Lower lobe of right lung (tissue), 2 donors: ENCODE measurements around the gene RIT2. TPM values are rescaled to one million over a fixed set of nuclear protein-coding genes. Genes with fewer than 3 reads are reported as not detected.

ENCODE experiments used
- ATAC-seq, 2 donors: fragments of 200-7000 bp; cut with Tn5 transposase; one replicate each; pipeline ENCODE4 v1.9.1; 2020 to 2022; ENCODE audit warnings: mild to moderate bottlenecking in 2 of 2, moderate library complexity in 2 of 2
- DNase-seq: peaks from one replicate; pipeline ENCODE4 v3.0.0-alpha.2; 2020
- H3K27ac ChIP-seq: fragments of 200-600 bp; one replicate; pipeline ENCODE4 v1.8.0; 2022
- H3K27me3 ChIP-seq: fragments of 200-600 bp; one replicate; pipeline ENCODE4 v1.8.0; 2022; ENCODE audit warnings: low read depth
- H3K36me3 ChIP-seq: fragments of 200-600 bp; one replicate; pipeline ENCODE4 v1.8.0; 2022; ENCODE audit warnings: mild to moderate bottlenecking
- H3K4me1 ChIP-seq: fragments of 200-600 bp; one replicate; pipeline ENCODE4 v1.8.0; 2022
- H3K4me3 ChIP-seq: fragments of 200-600 bp; one replicate; pipeline ENCODE4 v1.8.0; 2022; ENCODE audit warnings: mild to moderate bottlenecking
- H3K9me3 ChIP-seq: fragments of 200-600 bp; one replicate; pipeline ENCODE4 v1.8.0; 2022
- CTCF ChIP-seq: fragments of 200-600 bp; IDR thresholded peaks from one replicate; pipeline ENCODE4 v1.8.0; 2022; ENCODE audit warnings: antibody characterized with exemption, mild to moderate bottlenecking
- intact Hi-C: fragments of 100-400 bp; cut with DNase I; formaldehyde crosslinking; loops from one replicate; pipeline ENCODE4 v1.11.0; 2022
- total RNA-seq: library from RNA; stranded (reverse); fragmentation: NEBNext Ultra II Directional; extraction: Animal tissue kit (Norgen Biotek cat#: 25700); gene quantifications from one replicate; pipeline ENCODE4 v1.2.1, GENCODE V29; 2021
- donor health status: DM: no; HTN: yes; CAD: no; lungs with severe emphysema.

The RIT2 gene
- total RNA-seq, 1 donor from 2014 or later, result not detected

GRCh38 chr18:42925036-42925435 is 190.4 kb downstream of the RIT2 start:
- Histone ChIP-seq H3K36me3 (no peaks in the 10 kb centered on the region), H3K27ac (no peak overlapping the region), H3K4me1 (no peaks in the 10 kb centered on the region), H3K4me3 (no peak overlapping the region), H3K9me3 (no peaks in the 10 kb centered on the region), H3K27me3 (no peaks in the 10 kb centered on the region)
- DNase-seq (no peak), ATAC-seq (no peak)
- intact Hi-C loops, result no loop called here
- TF ChIP-seq CTCF, result no peak

GRCh38 chr18:42922363-42922762 is 193.1 kb downstream of the RIT2 start:
- Histone ChIP-seq H3K27ac (no peak overlapping the region), H3K36me3 (no peaks in the 10 kb centered on the region), H3K27me3 (no peaks in the 10 kb centered on the region), H3K4me3 (no peak overlapping the region), H3K9me3 (no peaks in the 10 kb centered on the region), H3K4me1 (no peaks in the 10 kb centered on the region)
- DNase-seq (no peak), ATAC-seq (no peak)
- intact Hi-C loops, result no loop called here
- TF ChIP-seq CTCF, result no peak

GRCh38 chr18:42921226-42921737 is 194.2 kb downstream of the RIT2 start:
- Histone ChIP-seq H3K4me3 (no peak overlapping the region), H3K9me3 (no peaks in the 10 kb centered on the region), H3K27ac (no peak overlapping the region), H3K4me1 (no peaks in the 10 kb centered on the region), H3K36me3 (no peaks in the 10 kb centered on the region), H3K27me3 (no peaks in the 10 kb centered on the region)
- no peak for ATAC-seq
- intact Hi-C loops, result no loop called here
- no peak for TF ChIP-seq CTCF
- no peak for DNase-seq

- Histone ChIP-seq H3K4me1 (no peaks in the 10 kb centered on the region), H3K27me3 (no peaks in the 10 kb centered on the region), H3K27ac (no peak overlapping the region), H3K9me3 (no peaks in the 10 kb centered on the region), H3K4me3 (no peak overlapping the region), H3K36me3 (no peaks in the 10 kb centered on the region)
- intact Hi-C loops, result no loop called here
- no peak for ATAC-seq
- DNase-seq, result no peak
- no peak for TF ChIP-seq CTCF
Measured at GRCh38 chr18:42920621-42921020, 194.9 kb downstream of the RIT2 start.

GRCh38 chr18:42915299-42915698 is 200.2 kb downstream of the RIT2 start:
- no peak for TF ChIP-seq CTCF

GRCh38 chr18:42914476-42914875 is 201.0 kb downstream of the RIT2 start:
- H3K36me3 ChIP-seq, result no peaks in the 10 kb centered on the region
- intact Hi-C loops, result no loop called here
- ATAC-seq, result no peak
- H3K4me3 ChIP-seq, result no peak overlapping the region
- DNase-seq, result no peak
- no peak overlapping the region for H3K27ac ChIP-seq
- H3K4me1 ChIP-seq, result no peaks in the 10 kb centered on the region
- H3K9me3 ChIP-seq, result no peaks in the 10 kb centered on the region
- TF ChIP-seq CTCF, result no peak
- H3K27me3 ChIP-seq, result no peaks in the 10 kb centered on the region

More at GRCh38 chr18:42915299-42915698, 200.2 kb downstream of the RIT2 start:
- Histone ChIP-seq H3K27ac (no peak overlapping the region), H3K36me3 (no peaks in the 10 kb centered on the region), H3K27me3 (no peaks in the 10 kb centered on the region), H3K9me3 (no peaks in the 10 kb centered on the region), H3K4me3 (no peak overlapping the region), H3K4me1 (no peaks in the 10 kb centered on the region)
- intact Hi-C loops, result no loop called here
- ATAC-seq, result no peak
- DNase-seq, result no peak
